K562 (cell line): ENCODE measurements around the gene ABHD14A. TPM values are rescaled to one million over a fixed set of nuclear protein-coding genes. Genes with fewer than 3 reads are reported as not detected.

Experiments
- CBX1 ChIP-seq: sonication (generic); IDR thresholded peaks from 2 replicates; pipeline ENCODE4 v1.6.1; 2016; ENCODE audit warnings: antibody characterized with exemption, low read depth, mild to moderate bottlenecking
- CCNT2 ChIP-seq: IDR thresholded peaks from 2 replicates; pipeline ENCODE4 v1.6.1; 2011; ENCODE audit warnings: borderline replicate concordance, low read depth, mild to moderate bottlenecking, moderate library complexity, mixed read lengths, low read length; ENCODE audit not compliant: insufficient read length; ENCODE audit errors: extremely low read depth
- CREB1 ChIP-seq, 2 experiments: sonication (generic) in 1 of 2; formaldehyde crosslinking in 1 of 2; IDR thresholded peaks; 2 replicates each; pipeline versions ENCODE4 v1.6.1 to v1.8.0; 2012 to 2022; ENCODE audit warnings: inconsistent platforms in 1 of 2, mild to moderate bottlenecking in 1 of 2, missing genetic modification reagents in 1 of 2, moderate library complexity in 1 of 2
- CXXC5 ChIP-seq: fragments of 250-450 bp; sonication (Bioruptor Pico); IDR thresholded peaks from 2 replicates; pipeline ENCODE4 v1.8.0; 2022; ENCODE audit warnings: inconsistent platforms, mild to moderate bottlenecking, moderate library complexity
- DIDO1 ChIP-seq: fragments of 450-650 bp; IDR thresholded peaks from 2 replicates; pipeline ENCODE4 v1.6.1; 2016; ENCODE audit warnings: low read depth, missing biosample characterization, missing genetic modification characterization
- E4F1 ChIP-seq: fragments of 250-450 bp; sonication (Bioruptor Pico); IDR thresholded peaks from 2 replicates; pipeline ENCODE4 v1.5.0; 2021; ENCODE audit warnings: mild to moderate bottlenecking, borderline replicate concordance
- HNRNPL ChIP-seq: fragments of 200-400 bp; formaldehyde crosslinking; IDR thresholded peaks from 2 replicates; pipeline ENCODE4 v1.6.1; 2017; ENCODE audit warnings: low read depth, mild to moderate bottlenecking, low read length
- KLF6 ChIP-seq: fragments of 250-450 bp; sonication (Bioruptor Pico); IDR thresholded peaks from 2 replicates; pipeline ENCODE4 v1.4.0; 2020; ENCODE audit warnings: mild to moderate bottlenecking, moderate library complexity, borderline replicate concordance
- MAX ChIP-seq: sonication (generic); formaldehyde crosslinking; IDR thresholded peaks from 2 replicates; pipeline ENCODE4 v1.9.0; 2022; ENCODE audit warnings: mild to moderate bottlenecking, missing genetic modification reagents
- MCM7 ChIP-seq, 2 experiments: fragments of 450-650 bp; IDR thresholded peaks; 2 replicates each; pipeline ENCODE4 v1.6.1; 2016 to 2018
- MEF2A ChIP-seq: IDR thresholded peaks from 2 replicates; pipeline ENCODE4 v1.6.1; 2011; ENCODE audit warnings: low read depth, mild to moderate bottlenecking, low read length, moderate library complexity; ENCODE audit not compliant: control insufficient read depth
- MLX ChIP-seq, 2 experiments: fragments of 450-650 bp in 1 of 2; sonication (generic) in 1 of 2; formaldehyde crosslinking; conservative IDR thresholded peaks; 2 replicates each; pipeline versions ENCODE4 v1.4.0 to v1.8.1; 2020 to 2022; ENCODE audit warnings: mild to moderate bottlenecking in 1 of 2, missing genetic modification reagents in 1 of 2
- NBN ChIP-seq: fragments of 450-650 bp; IDR thresholded peaks from 2 replicates; pipeline ENCODE4 v1.6.1; 2016; ENCODE audit warnings: low read depth, mild to moderate bottlenecking
- NR1H2 ChIP-seq: sonication (generic); formaldehyde crosslinking; IDR thresholded peaks from 2 replicates; pipeline ENCODE4 v1.4.0; 2020; ENCODE audit warnings: mild to moderate bottlenecking, missing genetic modification reagents
- PHF21A ChIP-seq: fragments of 450-650 bp; IDR thresholded peaks from 2 replicates; pipeline ENCODE4 v1.6.1; 2017; ENCODE audit warnings: low read depth, borderline replicate concordance
- RB1 ChIP-seq: fragments of 450-650 bp; IDR thresholded peaks from 2 replicates; pipeline ENCODE4 v1.6.1; 2017; ENCODE audit warnings: low read depth, mild to moderate bottlenecking
- SPI1 ChIP-seq: IDR thresholded peaks from 2 replicates; pipeline ENCODE4 v1.6.1; 2011; ENCODE audit warnings: low read depth, low read length, control low read depth, borderline replicate concordance
- SRSF1 ChIP-seq: fragments of 200-400 bp; formaldehyde crosslinking; IDR thresholded peaks from 2 replicates; pipeline ENCODE4 v1.6.1; 2017; ENCODE audit warnings: mild to moderate bottlenecking, low read depth, low read length, moderate library complexity
- TAF1 ChIP-seq: IDR thresholded peaks from 2 replicates; pipeline ENCODE4 v1.6.1; 2011; ENCODE audit warnings: mild to moderate bottlenecking, low read length, moderate library complexity; ENCODE audit not compliant: insufficient read depth, control insufficient read depth, severe bottlenecking; ENCODE audit errors: extremely low read depth
- TAF7 ChIP-seq: fragments of 450-650 bp; IDR thresholded peaks from 2 replicates; pipeline ENCODE4 v1.6.1; 2016; ENCODE audit warnings: missing genetic modification characterization, missing compliant biosample characterization
- XRCC4 ChIP-seq: IDR thresholded peaks from one replicate; pipeline ENCODE4 v1.6.1; 2011; ENCODE audit not compliant: insufficient read depth, insufficient read length; ENCODE audit errors: extremely low read depth
- ZFP30 ChIP-seq: fragments of 250-450 bp; sonication (Bioruptor Pico); IDR thresholded peaks from 2 replicates; pipeline ENCODE4 v1.8.0; 2022; ENCODE audit warnings: moderate library complexity, mild to moderate bottlenecking, inconsistent platforms, borderline replicate concordance
- ZNF121 ChIP-seq: sonication (generic); formaldehyde crosslinking; conservative IDR thresholded peaks from 2 replicates; pipeline ENCODE4 v1.8.0; 2022; ENCODE audit warnings: missing genetic modification reagents
- ZNF354B ChIP-seq: fragments of 250-450 bp; sonication (Bioruptor Pico); IDR thresholded peaks from 2 replicates; pipeline ENCODE4 v1.4.0; 2020
- ZNF561 ChIP-seq: fragments of 450-650 bp; formaldehyde crosslinking; conservative IDR thresholded peaks from 2 replicates; pipeline ENCODE4 v1.4.0; 2020; ENCODE audit warnings: mild to moderate bottlenecking, moderate library complexity
- polyA plus RNA-seq, 8 experiments: library from polyadenylated mRNA; depleted of rRNA in 4 of 8; stranded (reverse) in 5 of 8; unstranded in 3 of 8; fragments of >200 nt; fragmentation: Nextera tagmentation in 2 of 8; fragmentation: Illumina TruSeq in 1 of 8; extraction: Ambion mirVana in 2 of 8; extraction: Trizol in 1 of 8; gene quantifications; 2 replicates each; pipeline versions ENCODE4 v1.2.1 to v1.2.3, GENCODE V29; 2011 to 2014; ENCODE audit warnings: inconsistent platforms in 1 of 8, missing spikeins in 1 of 8
- total RNA-seq, 7 experiments: library from RNA; depleted of rRNA in 6 of 7; stranded (reverse); fragments of >200 nt in 6 of 7; fragmentation: Illumina TruSeq in 2 of 7; extraction: Trizol in 2 of 7; gene quantifications; 2 replicates each; pipeline versions ENCODE4 v1.2.1 to v1.2.3, GENCODE V29; 2011 to 2021; ENCODE audit warnings: low replicate concordance in 1 of 7

The ABHD14A gene
- total and polyA plus RNA-seq, 9 of the 15 experiments (the other 6 are each of a cell fraction or from before 2014, with no cell fraction given) = 0.90 to 10.5 (median 8.3) TPM

- TF ChIP-seq KLF6 (CRISPR knock-in tag) = no peak
- TF ChIP-seq CCNT2 = peak; percentile 60
- 0 out of 2 replicates have a peak, but pooled peaks have one; percentile 15 for TF ChIP-seq PHF21A
- peak; percentile 61 for TF ChIP-seq TAF1
- TF ChIP-seq NBN = no peak
- TF ChIP-seq MEF2A = no peak
- no peak for TF ChIP-seq ZNF354B (CRISPR knock-in tag)
- TF ChIP-seq SPI1 = no peak
- no peak for TF ChIP-seq TAF7 (tag)
- no peak for TF ChIP-seq CBX1
- no peak for TF ChIP-seq XRCC4
- peak; percentile 41; the same call in 1 of the 2 replicates for TF ChIP-seq RB1
- TF ChIP-seq MLX (CRISPR knock-in tag; conservative IDR thresholded peaks at IDR 0.05) = no peak
- TF ChIP-seq SRSF1 = no peak
- TF ChIP-seq HNRNPL = no peak
- TF ChIP-seq E4F1 (CRISPR knock-in tag) = no peak
- TF ChIP-seq ZFP30 (CRISPR knock-in tag) = no peak
- no peak for TF ChIP-seq DIDO1 (tag)
- TF ChIP-seq CREB1 (IDR thresholded peaks at IDR 0.05) = no peak
- no peak for TF ChIP-seq CREB1 (CRISPR knock-in tag; IDR thresholded peaks at IDR 0.05)
- TF ChIP-seq CXXC5 = peak; percentile 64
- no peak for TF ChIP-seq MCM7 (IDR thresholded peaks at IDR 0.05)
- TF ChIP-seq MAX (CRISPR knock-in tag) = 0 out of 2 replicates have a peak, but pooled peaks have one; percentile 38
- TF ChIP-seq ZNF561 (CRISPR knock-in tag) = no peak
- TF ChIP-seq ZNF121 (CRISPR knock-in tag) = no peak
- no peak for TF ChIP-seq NR1H2 (CRISPR knock-in tag)
These were observed at the start of gene ABHD14A (continued) for GRCh38 chr3:51974963-51975851.
